ENCODE measurements around the gene RING1.

DNA sequence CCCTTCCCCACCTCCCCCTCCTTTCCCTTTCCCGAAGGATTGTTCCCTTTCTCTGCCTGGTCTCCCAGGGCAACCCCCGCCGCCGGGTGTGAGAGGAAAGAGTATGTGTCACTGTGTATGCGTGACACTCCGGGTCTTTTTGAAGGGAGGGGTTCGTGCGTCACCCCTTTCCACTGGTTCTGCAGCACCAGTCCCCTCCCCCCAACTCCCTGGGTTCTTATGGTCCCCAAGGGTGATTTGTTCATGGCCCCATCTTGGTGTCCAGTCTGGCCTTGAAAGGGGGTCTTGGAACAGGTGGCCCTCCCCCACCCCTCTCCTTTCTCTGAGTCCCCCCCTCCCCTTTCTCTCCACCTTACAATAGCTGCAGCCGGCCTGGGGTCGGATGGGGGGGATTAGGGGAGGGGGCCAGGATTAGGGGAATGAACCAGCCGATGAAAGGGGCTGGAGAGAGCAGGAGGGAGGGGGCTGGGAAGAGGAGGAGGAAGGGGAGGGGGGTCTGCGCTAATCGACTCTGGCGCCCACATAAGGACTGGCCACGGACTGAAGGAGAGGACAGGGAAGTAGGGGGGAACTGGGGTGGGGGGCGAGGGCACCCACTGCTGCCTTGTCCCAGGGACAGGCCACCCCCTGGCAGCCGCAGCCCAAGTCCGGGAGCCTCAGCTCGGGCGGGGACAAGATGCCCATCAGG lies 1.3 kb upstream of the RING1 start:
- TF ChIP-seq, protein P1, sequence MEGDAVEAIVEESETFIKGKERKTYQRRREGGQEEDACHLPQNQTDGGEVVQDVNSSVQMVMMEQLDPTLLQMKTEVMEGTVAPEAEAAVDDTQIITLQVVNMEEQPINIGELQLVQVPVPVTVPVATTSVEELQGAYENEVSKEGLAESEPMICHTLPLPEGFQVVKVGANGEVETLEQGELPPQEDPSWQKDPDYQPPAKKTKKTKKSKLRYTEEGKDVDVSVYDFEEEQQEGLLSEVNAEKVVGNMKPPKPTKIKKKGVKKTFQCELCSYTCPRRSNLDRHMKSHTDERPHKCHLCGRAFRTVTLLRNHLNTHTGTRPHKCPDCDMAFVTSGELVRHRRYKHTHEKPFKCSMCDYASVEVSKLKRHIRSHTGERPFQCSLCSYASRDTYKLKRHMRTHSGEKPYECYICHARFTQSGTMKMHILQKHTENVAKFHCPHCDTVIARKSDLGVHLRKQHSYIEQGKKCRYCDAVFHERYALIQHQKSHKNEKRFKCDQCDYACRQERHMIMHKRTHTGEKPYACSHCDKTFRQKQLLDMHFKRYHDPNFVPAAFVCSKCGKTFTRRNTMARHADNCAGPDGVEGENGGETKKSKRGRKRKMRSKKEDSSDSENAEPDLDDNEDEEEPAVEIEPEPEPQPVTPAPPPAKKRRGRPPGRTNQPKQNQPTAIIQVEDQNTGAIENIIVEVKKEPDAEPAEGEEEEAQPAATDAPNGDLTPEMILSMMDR (IDR thresholded peaks at IDR 0.05; ENCODE audit: low read length): no peak
- TF ChIP-seq EZH2phosphoT487 (IDR thresholded peaks at IDR 0.05; ENCODE audit: low read length): no peak
